ENCODE results near the gene RHCE.

DNA sequence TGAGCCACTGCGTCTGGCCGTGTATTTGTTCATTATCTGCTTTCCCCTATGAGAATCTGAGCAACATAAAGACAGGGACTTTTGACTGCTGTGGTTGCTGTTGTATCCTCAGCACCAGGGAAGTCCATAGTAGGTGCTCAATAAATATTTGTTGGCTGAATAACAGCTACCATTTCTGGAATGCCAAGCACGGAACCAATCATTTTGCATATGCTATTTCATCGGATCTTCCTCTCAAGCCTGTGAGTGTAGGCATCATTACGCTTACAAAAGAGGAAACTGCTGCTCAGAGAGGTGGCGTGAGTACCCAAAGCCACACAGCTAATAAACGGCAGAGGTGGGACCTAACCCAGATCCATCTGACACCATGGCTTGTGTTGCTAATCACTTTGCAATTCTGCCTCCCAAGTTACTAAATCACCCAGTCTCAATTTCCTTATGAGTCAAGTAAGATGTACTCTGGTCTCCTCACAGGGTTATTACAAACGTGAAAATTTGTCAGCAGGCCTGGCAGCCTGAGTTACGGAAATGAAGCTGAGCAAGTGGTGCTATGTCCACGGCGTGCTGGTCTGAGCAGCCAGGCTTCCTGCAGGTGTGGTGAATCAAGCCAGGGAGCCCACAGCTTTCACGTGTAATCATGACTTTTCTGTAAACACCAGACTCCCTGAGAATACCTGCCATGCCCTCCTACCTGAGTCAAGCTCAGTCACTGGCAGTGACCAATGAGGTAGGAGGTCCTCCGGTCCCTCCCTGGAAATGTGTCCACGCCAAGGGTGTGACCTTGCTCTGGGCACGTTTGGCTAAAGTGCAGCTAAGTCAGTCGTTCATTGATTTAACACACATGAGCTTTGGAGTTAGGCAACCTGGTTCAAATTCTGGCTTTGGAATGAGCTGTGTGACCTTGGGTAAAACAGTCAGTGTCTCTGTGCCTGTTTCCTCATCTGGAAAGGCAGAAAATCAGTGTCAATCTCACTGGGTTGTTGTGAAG, 4.8 kb upstream of the RHCE start:
- TF ChIP-seq, protein P1, sequence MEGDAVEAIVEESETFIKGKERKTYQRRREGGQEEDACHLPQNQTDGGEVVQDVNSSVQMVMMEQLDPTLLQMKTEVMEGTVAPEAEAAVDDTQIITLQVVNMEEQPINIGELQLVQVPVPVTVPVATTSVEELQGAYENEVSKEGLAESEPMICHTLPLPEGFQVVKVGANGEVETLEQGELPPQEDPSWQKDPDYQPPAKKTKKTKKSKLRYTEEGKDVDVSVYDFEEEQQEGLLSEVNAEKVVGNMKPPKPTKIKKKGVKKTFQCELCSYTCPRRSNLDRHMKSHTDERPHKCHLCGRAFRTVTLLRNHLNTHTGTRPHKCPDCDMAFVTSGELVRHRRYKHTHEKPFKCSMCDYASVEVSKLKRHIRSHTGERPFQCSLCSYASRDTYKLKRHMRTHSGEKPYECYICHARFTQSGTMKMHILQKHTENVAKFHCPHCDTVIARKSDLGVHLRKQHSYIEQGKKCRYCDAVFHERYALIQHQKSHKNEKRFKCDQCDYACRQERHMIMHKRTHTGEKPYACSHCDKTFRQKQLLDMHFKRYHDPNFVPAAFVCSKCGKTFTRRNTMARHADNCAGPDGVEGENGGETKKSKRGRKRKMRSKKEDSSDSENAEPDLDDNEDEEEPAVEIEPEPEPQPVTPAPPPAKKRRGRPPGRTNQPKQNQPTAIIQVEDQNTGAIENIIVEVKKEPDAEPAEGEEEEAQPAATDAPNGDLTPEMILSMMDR (IDR thresholded peaks at IDR 0.05; ENCODE audit: insufficient read depth, low read length, poor library complexity, severe bottlenecking) = no peak
- TF ChIP-seq EZH2phosphoT487 (conservative IDR thresholded peaks at IDR 0.05; ENCODE audit: low read length) = no peak
